ENCODE results near the gene NUP214. TPM values are rescaled to one million over a fixed set of nuclear protein-coding genes. Genes with fewer than 3 reads are reported as not detected.
"Not testable (repeated sequence)": the region's sequence is repeated elsewhere in the genome, so short reads cannot be mapped to it uniquely, and the experiment has no call there.

The NUP214 gene
- total and polyA plus RNA-seq, 7 experiments from 2014 or later: 18.2 to 116 (median 80.5) TPM

GRCh38 chr9:131237931-131238401 is 112.6 kb downstream of the NUP214 start:
- ATAC-seq (peak; percentile 94), DNase-seq (peak; percentile 59 to 89 (median 84))
- Mint-ChIP-seq H3K4me1 (peaks cover 29 to 61% (median 48%) of the 10 kb centered on the region in 7 donors), H3K4me3 (peak overlapping the region; percentile 79 to 89 (median 82)), H3K27ac (peak overlapping the region; percentile 88 to 97 (median 96)), H3K27me3 (no peaks in the 10 kb centered on the region), H3K36me3 (peaks cover 8 to 16% (median 14%) of the 10 kb centered on the region in 5 donors), H3K9me3 (peaks cover 0 to 3% (median 0%) of the 10 kb centered on the region in 11 donors)
- Histone ChIP-seq H3K4me1 (ENCODE audit: control insufficient read depth in 2 of 2, insufficient read depth in 2 of 2, low read length in 2 of 2) (peaks cover 42 to 43% of the 10 kb centered on the region in 2 donors), H3K4me3 (ENCODE audit: low read length) (peak overlapping the region; percentile 18), H3K27ac (ENCODE audit: low read depth, low read length) (peak overlapping the region; percentile 69), H3K9me3 (ENCODE audit: control insufficient read depth in 2 of 3, low read length in 3 of 3) (no peaks in the 10 kb centered on the region), H3K27me3 (ENCODE audit: control insufficient read depth in 2 of 2, insufficient read depth in 2 of 2, low read length in 2 of 2) (no peaks in the 10 kb centered on the region), H3K36me3 (ENCODE audit: control insufficient read depth in 2 of 3, insufficient read depth in 3 of 3, low read length in 3 of 3) (peaks cover 0 to 26% (median 0%) of the 10 kb centered on the region in 3 experiments)
- POLR2A ChIA-PET: interaction anchor here (0.7 to 9.2 kb wide), 7 partner anchors 9 to 81 kb away, joined by 3 to 132 read pairs (median 5); partner anchors contain the start of gene FAM78A
- intact Hi-C loops (cut with micrococcal nuclease): loop anchor here (1.0 to 5.0 kb wide), 6 partner anchors 14 to 99 kb away; no protein-coding TSS in a partner anchor
- CTCF ChIA-PET: interaction anchor here (1.1 to 1.3 kb wide), 4 partner anchors 12 to 98 kb away, joined by 3 to 4 read pairs (median 3); no protein-coding TSS in a partner anchor

- peaks cover 0 to 25% (median 0%) of the 10 kb centered on the region in 3 experiments for H3K36me3 ChIP-seq (ENCODE audit: control insufficient read depth in 2 of 3, insufficient read depth in 3 of 3, low read length in 3 of 3)
- no peaks in the 10 kb centered on the region for H3K27me3 ChIP-seq (ENCODE audit: control insufficient read depth in 2 of 2, insufficient read depth in 2 of 2, low read length in 2 of 2)
- Mint-ChIP-seq H3K27me3 (no peaks in the 10 kb centered on the region), H3K9me3 (peaks cover 0 to 4% (median 0%) of the 10 kb centered on the region in 11 donors), H3K4me1 (peaks cover 29 to 58% (median 45%) of the 10 kb centered on the region in 7 donors), H3K36me3 (peaks cover 8 to 15% (median 13%) of the 10 kb centered on the region in 5 donors), H3K27ac (peak overlapping the region; percentile 88 to 97 (median 96)), H3K4me3 (peak overlapping the region; percentile 79 to 89 (median 82))
- POLR2A ChIA-PET: interaction anchor here (1.0 to 9.2 kb wide), 5 partner anchors 9 to 82 kb away, joined by 3 to 132 read pairs (median 50); partner anchors contain the start of gene FAM78A
- DNase-seq (no peak), ATAC-seq (peak; percentile 14)
- CTCF ChIA-PET: interaction anchor here (1.1 to 1.3 kb wide), 4 partner anchors 11 to 98 kb away, joined by 3 to 4 read pairs (median 3); no protein-coding TSS in a partner anchor
- H3K9me3 ChIP-seq (ENCODE audit: control insufficient read depth in 2 of 3, low read length in 3 of 3): no peaks in the 10 kb centered on the region
- peak overlapping the region; percentile 69 for H3K27ac ChIP-seq (ENCODE audit: low read depth, low read length)
- peak overlapping the region; percentile 18 for H3K4me3 ChIP-seq (ENCODE audit: low read length)
- peaks cover 38 to 39% of the 10 kb centered on the region in 2 donors for H3K4me1 ChIP-seq (ENCODE audit: control insufficient read depth in 2 of 2, insufficient read depth in 2 of 2, low read length in 2 of 2)
- intact Hi-C loops (cut with micrococcal nuclease): loop anchor here (1.0 to 5.0 kb wide), 6 partner anchors 14 to 98 kb away; no protein-coding TSS in a partner anchor
Measured at GRCh38 chr9:131238402-131239021, 113.1 kb downstream of the NUP214 start.

GRCh38 chr9:131239161-131239975 is 114.0 kb downstream of the NUP214 start:
- ATAC-seq (no peak), DNase-seq (no peak)
- intact Hi-C loops (cut with micrococcal nuclease): loop anchor here (2.0 to 5.0 kb wide), 2 partner anchors 62 to 97 kb away; no protein-coding TSS in a partner anchor
- peaks cover 0 to 17% (median 0%) of the 10 kb centered on the region in 3 experiments for H3K36me3 ChIP-seq (ENCODE audit: control insufficient read depth in 2 of 3, insufficient read depth in 3 of 3, low read length in 3 of 3)
- ChIA-PET CTCF (interaction anchor here (1.2 kb wide), 2 partner anchors 10 to 13 kb away, joined by 3 to 4 read pairs; no protein-coding TSS in a partner anchor), POLR2A (interaction anchor here (6.2 to 9.2 kb wide), 3 partner anchors 14 to 35 kb away, joined by 50 to 132 read pairs (median 75); partner anchors contain the start of gene FAM78A)
- no peaks in the 10 kb centered on the region for H3K27me3 ChIP-seq (ENCODE audit: control insufficient read depth in 2 of 2, insufficient read depth in 2 of 2, low read length in 2 of 2)
- H3K27ac ChIP-seq (ENCODE audit: low read depth, low read length): no peak overlapping the region
- no peaks in the 10 kb centered on the region for H3K27me3 Mint-ChIP-seq
- H3K9me3 ChIP-seq (ENCODE audit: control insufficient read depth in 2 of 3, low read length in 3 of 3): no peaks in the 10 kb centered on the region
- peaks cover 31% of the 10 kb centered on the region in 2 donors for H3K4me1 ChIP-seq (ENCODE audit: control insufficient read depth in 2 of 2, insufficient read depth in 2 of 2, low read length in 2 of 2)
- no peak overlapping the region for H3K4me3 ChIP-seq (ENCODE audit: low read length)
- peaks cover 27 to 49% (median 37%) of the 10 kb centered on the region in 7 donors for H3K4me1 Mint-ChIP-seq
- H3K27ac Mint-ChIP-seq: peak overlapping the region in 8 of 9 donors; percentile 64 to 97 (median 90)
- peaks cover 3 to 13% (median 6%) of the 10 kb centered on the region in 5 donors for H3K36me3 Mint-ChIP-seq
- H3K4me3 Mint-ChIP-seq: peak overlapping the region in 9 of 10 donors; percentile 6 to 82 (median 61)
- H3K9me3 Mint-ChIP-seq: peaks cover 0 to 4% (median 0%) of the 10 kb centered on the region in 11 donors

GRCh38 chr9:131240047-131240921 is 114.9 kb downstream of the NUP214 start:
- DNase-seq (no peak), ATAC-seq (no peak)
- Mint-ChIP-seq H3K27me3 (no peaks in the 10 kb centered on the region), H3K36me3 (peaks cover 0 to 13% (median 4%) of the 10 kb centered on the region in 5 donors), H3K9me3 (peaks cover 0 to 4% (median 0%) of the 10 kb centered on the region in 11 donors), H3K27ac (peak overlapping the region in 2 of 9 donors; percentile 0 to 73), H3K4me3 (no peak overlapping the region), H3K4me1 (peaks cover 27 to 49% (median 33%) of the 10 kb centered on the region in 7 donors)
- Histone ChIP-seq H3K9me3 (ENCODE audit: control insufficient read depth in 2 of 3, low read length in 3 of 3) (no peaks in the 10 kb centered on the region), H3K27me3 (ENCODE audit: control insufficient read depth in 2 of 2, insufficient read depth in 2 of 2, low read length in 2 of 2) (no peaks in the 10 kb centered on the region), H3K4me3 (ENCODE audit: low read length) (no peak overlapping the region), H3K4me1 (ENCODE audit: control insufficient read depth in 2 of 2, insufficient read depth in 2 of 2, low read length in 2 of 2) (peaks cover 22 to 31% of the 10 kb centered on the region in 2 donors), H3K27ac (ENCODE audit: low read depth, low read length) (no peak overlapping the region), H3K36me3 (ENCODE audit: control insufficient read depth in 2 of 3, insufficient read depth in 3 of 3, low read length in 3 of 3) (peaks cover 0 to 8% (median 0%) of the 10 kb centered on the region in 3 experiments)
- ChIA-PET CTCF (no interaction called here), POLR2A (interaction anchor here (6.2 to 9.2 kb wide), 3 partner anchors 14 to 34 kb away, joined by 50 to 132 read pairs (median 75); partner anchors contain the start of gene FAM78A)
- intact Hi-C loops (cut with micrococcal nuclease): no loop called here

DNA sequence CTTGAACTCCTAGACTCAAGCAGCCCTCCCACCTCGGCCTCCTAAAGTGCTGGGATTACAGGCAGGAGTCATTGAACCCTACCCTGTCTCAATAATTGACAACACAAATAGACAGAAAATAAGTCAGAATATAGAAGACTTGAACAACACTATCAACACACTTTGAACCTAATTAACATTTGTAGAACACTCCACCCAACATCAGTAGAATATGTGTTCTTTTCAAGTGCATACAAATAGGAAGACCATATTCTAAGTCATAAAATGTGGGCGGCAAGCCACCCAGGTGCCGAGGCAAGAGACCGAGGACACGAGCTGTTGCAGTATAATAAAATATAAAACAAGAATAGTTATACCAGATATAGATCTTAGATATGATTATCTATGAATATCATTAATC is 118.9 kb downstream of the NUP214 start:
- H3K36me3 ChIP-seq (ENCODE audit: control insufficient read depth in 2 of 3, insufficient read depth in 3 of 3, low read length in 3 of 3); H3K4me3 Mint-ChIP-seq; H3K27me3 Mint-ChIP-seq; H3K9me3 ChIP-seq (ENCODE audit: control insufficient read depth in 2 of 3, low read length in 3 of 3); H3K9me3 Mint-ChIP-seq; H3K27ac ChIP-seq (ENCODE audit: low read depth, low read length); ATAC-seq; H3K4me3 ChIP-seq (ENCODE audit: low read length); DNase-seq; H3K27me3 ChIP-seq (ENCODE audit: control insufficient read depth in 2 of 2, insufficient read depth in 2 of 2, low read length in 2 of 2); intact Hi-C loops (cut with micrococcal nuclease); H3K4me1 ChIP-seq (ENCODE audit: control insufficient read depth in 2 of 2, insufficient read depth in 2 of 2, low read length in 2 of 2); H3K27ac Mint-ChIP-seq; POLR2A ChIA-PET: not testable (repeated sequence)
- Mint-ChIP-seq H3K36me3 (peaks cover 0 to 15% (median 4%) of the 10 kb centered on the region in 5 donors), H3K4me1 (peaks cover 7 to 13% (median 10%) of the 10 kb centered on the region in 7 donors)
- CTCF ChIA-PET: interaction anchor here (0.7 kb wide), 1 partner anchor 19 kb away, joined by 3 read pairs; no protein-coding TSS in a partner anchor
